Epithelial cell of prostate (primary cell): Measurements from ENCODE around the gene SOCS4.
A peak's percentile ranks its signal among the peaks of the same experiment; 100 is the strongest.

ENCODE experiments used
- DNase-seq: peaks from one replicate; pipeline ENCODE4 v3.0.0-alpha.2; 2011; ENCODE audit warnings: low read depth, low spot score
- H3K27ac ChIP-seq: fragments of 450-650 bp; 2 replicates; pipeline ENCODE4 v1.5.1; 2017; ENCODE audit warnings: mild to moderate bottlenecking

SOCS4 gene

DNA sequence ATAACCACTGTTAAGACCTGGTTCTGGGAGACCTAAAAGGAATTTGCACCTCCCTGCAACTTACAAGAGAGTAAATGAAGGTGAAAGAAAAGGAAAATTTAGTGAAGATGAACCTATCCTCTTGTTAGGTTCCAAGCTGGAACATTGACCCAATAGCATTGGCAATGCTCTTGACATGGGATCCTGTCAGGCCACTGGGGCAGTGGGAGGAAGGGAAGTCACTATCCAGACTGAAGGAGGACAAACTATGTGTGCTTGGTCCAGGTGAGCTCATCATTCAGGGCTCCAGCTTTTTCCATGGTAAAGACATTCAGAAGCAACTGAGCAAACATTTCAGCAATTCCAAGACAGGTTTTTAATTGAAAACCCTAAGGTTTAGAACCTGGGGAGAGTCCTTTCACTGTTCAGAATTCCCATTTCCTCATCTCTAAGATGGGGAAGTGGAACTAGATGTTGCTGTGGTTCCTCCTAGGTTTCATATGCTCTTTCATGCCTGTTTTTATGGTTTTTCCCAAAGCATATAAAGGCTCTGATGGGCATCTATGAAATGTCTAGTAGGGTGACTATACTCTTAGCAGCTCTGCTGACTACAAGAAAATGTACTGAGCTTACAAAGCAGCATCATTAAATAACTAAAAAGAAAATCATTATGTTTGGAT is 57.5 kb downstream of the SOCS4 start:
- no peak for DNase-seq
- no peak overlapping the region for H3K27ac ChIP-seq

DNA sequence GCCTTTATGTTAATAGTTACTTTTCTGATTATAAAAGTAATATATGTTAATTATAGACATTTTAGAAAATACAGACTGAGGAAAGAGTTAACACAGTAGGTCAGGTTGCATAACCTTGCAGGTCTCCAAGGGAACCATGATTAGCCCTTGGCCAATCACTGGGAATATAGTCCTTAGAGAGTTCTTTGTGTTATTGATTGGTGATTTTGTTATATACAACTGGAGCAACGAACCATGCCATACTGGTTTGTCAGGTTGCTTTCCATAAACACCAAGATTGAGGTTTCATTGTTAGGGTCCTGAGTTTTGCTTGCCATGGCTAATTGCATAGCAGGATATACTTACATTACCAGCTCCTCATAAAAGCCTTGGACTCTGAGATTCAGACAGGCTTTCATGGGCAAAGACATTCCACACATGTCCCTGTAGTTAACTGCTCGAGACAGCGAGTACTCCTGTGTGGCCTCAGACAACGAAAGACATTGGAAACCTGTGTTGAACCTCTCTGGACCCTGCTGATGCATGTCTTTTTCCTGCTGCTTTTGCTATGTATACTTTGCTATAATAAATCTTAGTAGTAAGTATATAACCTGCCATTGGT is 58.1 kb downstream of the SOCS4 start:
- H3K27ac ChIP-seq = no peak overlapping the region
- no peak for DNase-seq

- H3K27ac ChIP-seq = no peak overlapping the region
- no peak for DNase-seq
Observed at GRCh38 chr14:55086938-55087337, 59.9 kb downstream of the SOCS4 start.

GRCh38 chr14:55088356-55088755 is 61.3 kb downstream of the SOCS4 start:
- DNase-seq = no peak
- H3K27ac ChIP-seq = no peak overlapping the region

DNA sequence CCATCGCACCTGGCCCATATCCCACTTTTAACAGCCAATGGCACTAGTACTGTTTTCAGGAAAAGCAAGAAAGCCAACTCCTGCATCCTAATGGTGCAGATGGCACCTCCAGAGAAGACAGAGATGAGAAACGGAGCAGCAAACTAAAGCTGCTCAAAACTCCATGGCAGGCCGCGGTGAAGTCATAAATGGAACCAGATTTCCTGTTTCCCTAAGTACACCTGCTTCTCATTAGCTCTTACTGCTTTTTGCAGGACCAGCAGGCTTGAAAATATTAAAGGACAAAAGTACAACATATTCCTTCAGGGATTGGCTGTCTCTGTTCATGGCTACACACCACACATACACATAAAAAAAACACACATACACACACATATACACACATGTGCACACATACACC is 65.3 kb downstream of the SOCS4 start:
- no peak for DNase-seq

DNA sequence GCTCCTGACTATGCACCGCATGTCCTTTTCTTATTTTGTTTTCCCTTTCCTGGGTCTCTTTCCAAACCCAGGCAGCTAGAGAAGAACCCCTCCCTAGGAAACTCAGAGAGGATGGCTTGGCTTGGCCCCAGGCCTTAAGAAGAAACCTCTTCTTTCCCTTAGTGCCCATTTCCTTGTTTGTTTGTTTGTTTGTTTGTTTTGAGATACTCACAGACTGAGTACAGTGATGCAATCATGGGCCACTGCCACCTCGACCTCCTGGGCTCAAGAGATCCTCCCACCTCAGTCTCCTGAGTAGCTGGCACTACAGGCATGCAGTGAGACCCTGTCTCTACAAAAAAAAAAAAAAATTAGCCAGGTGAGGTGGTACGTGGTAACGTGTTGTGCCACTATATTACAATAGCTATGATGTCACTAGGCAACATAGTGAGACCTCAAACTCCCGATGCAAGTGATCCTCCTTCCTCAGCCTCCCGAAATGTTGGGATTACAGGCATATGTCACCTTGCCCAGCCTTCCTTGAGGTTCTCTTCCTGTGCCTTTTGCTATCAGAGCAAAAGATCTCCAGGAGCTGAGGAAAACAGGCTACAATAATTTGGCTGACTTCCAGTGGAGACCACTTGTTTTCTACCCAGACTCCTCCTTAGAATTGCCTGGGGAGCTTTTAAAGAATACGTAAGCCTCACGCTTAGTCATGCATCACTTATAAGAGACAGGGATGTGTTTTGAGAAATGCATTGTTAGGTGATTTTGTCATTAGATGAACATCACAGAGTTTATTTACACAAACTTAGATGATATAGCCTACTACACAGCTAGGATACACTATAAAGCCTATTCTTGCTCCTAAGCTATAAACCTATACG is 67.5 kb downstream of the SOCS4 start:
- DNase-seq = no peak
- peak overlapping the region; percentile 16 for H3K27ac ChIP-seq

More for the DNA sequence above, 65.3 kb downstream of the SOCS4 start:
- H3K27ac ChIP-seq = no peak overlapping the region

DNA sequence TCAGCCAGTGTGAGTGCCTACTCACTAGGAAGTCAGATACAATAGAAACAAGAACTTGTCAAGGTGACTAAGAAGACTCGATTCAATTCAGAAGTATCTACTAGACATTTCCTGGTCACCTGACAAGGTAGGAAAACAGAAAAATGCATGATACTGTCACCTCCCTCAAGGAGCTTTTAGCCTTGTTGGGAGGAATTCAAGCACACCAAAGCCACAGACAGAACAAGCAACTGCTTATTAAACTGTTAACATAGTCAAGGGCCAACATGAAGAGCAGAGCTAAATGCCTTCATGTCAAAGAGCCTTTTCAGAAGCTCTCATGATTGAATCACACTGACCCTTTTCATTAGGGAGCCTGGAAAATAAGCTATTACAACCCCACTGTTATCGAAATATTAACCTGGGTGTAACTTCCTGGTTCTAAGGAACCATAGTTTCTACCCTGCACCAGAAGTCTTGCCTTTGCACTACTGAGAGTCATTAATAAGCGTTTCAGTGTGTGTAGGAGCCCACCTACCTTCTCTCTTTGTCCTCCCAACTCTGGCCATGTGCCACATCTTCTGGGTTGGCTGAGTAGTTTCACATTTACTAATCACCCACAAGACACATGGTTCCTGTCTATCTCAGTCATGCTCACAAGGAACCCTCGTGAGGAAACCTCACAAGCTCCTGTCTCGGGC is 71.0 kb downstream of the SOCS4 start:
- H3K27ac ChIP-seq = peak overlapping the region; percentile 83

DNA sequence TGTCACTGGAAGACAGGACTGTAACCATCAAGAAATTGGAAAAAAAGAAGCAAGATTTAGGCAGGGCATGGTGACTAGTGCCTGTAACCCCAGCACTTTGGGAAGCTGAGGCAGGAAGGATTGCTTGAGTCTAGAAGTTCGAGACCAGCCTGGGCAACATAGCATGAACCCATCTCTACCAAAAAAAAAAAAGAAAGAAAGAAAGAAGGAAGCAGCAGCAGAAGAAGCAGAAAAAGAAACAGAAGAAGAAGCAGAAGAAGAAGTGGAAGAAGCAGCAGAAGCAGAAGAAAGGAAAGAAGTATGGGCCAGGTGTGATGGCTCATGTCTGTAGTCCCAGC is 71.5 kb downstream of the SOCS4 start:
- DNase-seq = no peak
- H3K27ac ChIP-seq = peak overlapping the region; percentile 83

More for the DNA sequence above, 71.0 kb downstream of the SOCS4 start:
- DNase-seq = no peak
